ENCODE data around the gene PDIK1L.

PDIK1L gene

DNA sequence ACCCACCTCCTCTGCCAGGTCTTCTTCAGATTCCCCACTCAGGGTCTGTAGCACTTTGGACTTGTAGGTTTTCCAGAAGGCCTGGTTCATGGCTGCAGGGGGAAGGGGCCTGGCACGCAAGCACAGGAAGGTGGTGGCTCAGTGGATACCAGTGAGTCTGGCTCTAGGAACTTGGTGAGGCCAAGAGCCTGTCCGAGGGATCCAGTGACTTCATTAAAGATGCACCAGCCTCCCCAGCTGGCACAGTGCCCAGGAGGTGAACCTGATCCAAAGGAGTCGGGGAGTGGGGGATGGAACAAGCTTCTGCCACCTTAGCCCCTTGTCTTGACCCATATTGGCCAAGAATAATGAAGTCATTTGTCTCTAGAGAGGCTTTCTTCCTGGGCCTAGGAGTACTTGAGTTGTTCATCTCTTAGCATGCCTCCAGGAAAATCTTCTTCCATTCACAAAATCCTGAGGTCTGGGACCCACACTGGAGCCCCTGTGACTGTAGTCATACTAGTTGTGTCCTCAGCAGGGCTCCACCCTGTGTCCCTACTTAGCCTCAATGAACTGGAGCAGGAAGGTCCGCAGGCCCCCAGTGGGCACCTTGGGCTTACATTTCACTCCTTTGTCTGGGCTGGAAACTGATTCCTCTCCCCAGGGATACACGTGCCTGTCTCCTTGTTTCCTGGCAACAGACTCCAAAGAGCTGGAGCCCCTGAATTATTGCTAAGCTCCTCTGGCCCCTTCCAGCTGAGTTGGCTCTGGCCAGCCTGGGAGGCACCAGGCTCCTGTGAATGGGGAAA, 57.0 kb downstream of the PDIK1L start, which contains the start of gene C1orf232:
TSS of gene C1orf232 (minus strand) at position 554 of the 788 bp plus-strand sequence. CDS start at position 90, 464 bp downstream.
- Histone ChIP-seq H3K4me1 (peaks cover 32 to 52% (median 48%) of the 10 kb centered on the region in 10 experiments), H3K4me2 (peak within 1 kb of the TSS; percentile 89 to 100 (median 98)), H3K4me3 (peak within 1 kb of the TSS; percentile 72 to 99 (median 88)), H3K9me3 (replicated peaks in 1 of 11) (no peaks in the 10 kb centered on the region), H4K20me1 (peaks cover 0 to 21% (median 4%) of the 10 kb centered on the region in 11 experiments; a peak in 8 of 22 replicates), H3K27ac (peak within 1 kb of the TSS; percentile 52 to 96 (median 89)), H3K9ac (peak within 1 kb of the TSS; percentile 83 to 99 (median 91)), H3K36me3 (peaks cover 0 to 24% (median 15%) of the 10 kb centered on the region in 11 experiments; a peak in 17 of 22 replicates), H3K27me3 (no peaks in the 10 kb centered on the region; a peak in 1 of 22 replicates)
- no peak for TF ChIP-seq Cebpa-rat (IDR thresholded peaks at IDR 0.05)

DNA sequence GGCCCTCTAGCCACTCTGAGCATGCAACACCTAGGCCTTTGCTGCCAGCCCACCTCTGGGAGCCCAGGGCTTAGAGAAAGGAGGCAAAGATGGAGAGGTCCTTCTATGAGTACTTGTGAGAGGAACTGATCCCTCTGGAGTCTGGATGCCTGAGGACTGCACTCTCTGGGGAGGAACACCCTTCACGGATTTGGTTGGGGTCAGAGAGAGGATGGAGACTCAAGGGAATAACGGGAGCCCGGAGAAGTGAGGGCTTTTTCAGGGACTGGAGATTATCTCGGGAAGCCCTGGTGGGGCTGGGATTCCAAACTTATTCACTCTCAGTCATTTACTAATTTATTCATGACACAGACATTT, 57.6 kb downstream of the PDIK1L start:
- H3K9ac ChIP-seq, result peak overlapping the region in 7 of 11 experiments; percentile 83 to 99 (median 94); a peak in 10 of 22 replicates
- H3K9me3 ChIP-seq (replicated peaks in 1 of 11), result no peaks in the 10 kb centered on the region
- no peak for TF ChIP-seq Cebpa-rat (IDR thresholded peaks at IDR 0.05)
- peak overlapping the region; percentile 89 to 100 (median 98); a peak in 21 of 22 replicates for H3K4me2 ChIP-seq
- peaks cover 0 to 24% (median 15%) of the 10 kb centered on the region in 11 experiments; a peak in 17 of 22 replicates for H3K36me3 ChIP-seq
- H3K4me1 ChIP-seq, result peaks cover 28 to 47% (median 42%) of the 10 kb centered on the region in 10 experiments
- no peaks in the 10 kb centered on the region for H3K27me3 ChIP-seq
- peak overlapping the region in 5 of 11 experiments; percentile 81 to 96 (median 91); a peak in 5 of 22 replicates for H3K27ac ChIP-seq
- peak overlapping the region in 7 of 10 experiments; percentile 83 to 99 (median 88); a peak in 9 of 20 replicates for H3K4me3 ChIP-seq
- H4K20me1 ChIP-seq, result peaks cover 0 to 21% (median 4%) of the 10 kb centered on the region in 11 experiments; a peak in 9 of 22 replicates

- Histone ChIP-seq H3K9ac (peak within 1 kb of the TSS; percentile 83 to 99 (median 91)), H3K36me3 (peaks cover 0 to 24% (median 15%) of the 10 kb centered on the region in 11 experiments; a peak in 17 of 22 replicates), H3K4me1 (peaks cover 23 to 40% (median 35%) of the 10 kb centered on the region in 10 experiments), H4K20me1 (peaks cover 0 to 21% (median 4%) of the 10 kb centered on the region in 11 experiments; a peak in 9 of 22 replicates), H3K9me3 (replicated peaks in 1 of 11) (no peaks in the 10 kb centered on the region), H3K4me2 (peak within 1 kb of the TSS; percentile 89 to 100 (median 98)), H3K27me3 (no peaks in the 10 kb centered on the region), H3K27ac (peak within 1 kb of the TSS; percentile 52 to 96 (median 89)), H3K4me3 (peak within 1 kb of the TSS; percentile 72 to 99 (median 88))
- TF ChIP-seq Cebpa-rat (IDR thresholded peaks at IDR 0.05), result no peak
Observed at GRCh38 chr1:26169669-26170471, 58.2 kb downstream of the PDIK1L start, which contains the start of gene ZNF593. TSS of gene ZNF593 (plus strand) at chr1:26169908. CDS start at chr1:26169984, 76 bp downstream.

GRCh38 chr1:26170472-26170821, 58.8 kb downstream of the PDIK1L start:
- Histone ChIP-seq H3K27ac (peak overlapping the region; percentile 52 to 96 (median 89)), H4K20me1 (peaks cover 0 to 21% (median 4%) of the 10 kb centered on the region in 11 experiments; a peak in 9 of 22 replicates), H3K4me1 (peaks cover 17 to 34% (median 29%) of the 10 kb centered on the region in 10 experiments), H3K36me3 (peaks cover 0 to 24% (median 15%) of the 10 kb centered on the region in 11 experiments; a peak in 17 of 22 replicates), H3K9ac (peak overlapping the region; percentile 83 to 99 (median 91)), H3K9me3 (replicated peaks in 1 of 11) (no peaks in the 10 kb centered on the region), H3K4me2 (peak overlapping the region; percentile 89 to 100 (median 98)), H3K4me3 (peak overlapping the region; percentile 72 to 99 (median 88)), H3K27me3 (no peaks in the 10 kb centered on the region)
- no peak for TF ChIP-seq Cebpa-rat (IDR thresholded peaks at IDR 0.05)

DNA sequence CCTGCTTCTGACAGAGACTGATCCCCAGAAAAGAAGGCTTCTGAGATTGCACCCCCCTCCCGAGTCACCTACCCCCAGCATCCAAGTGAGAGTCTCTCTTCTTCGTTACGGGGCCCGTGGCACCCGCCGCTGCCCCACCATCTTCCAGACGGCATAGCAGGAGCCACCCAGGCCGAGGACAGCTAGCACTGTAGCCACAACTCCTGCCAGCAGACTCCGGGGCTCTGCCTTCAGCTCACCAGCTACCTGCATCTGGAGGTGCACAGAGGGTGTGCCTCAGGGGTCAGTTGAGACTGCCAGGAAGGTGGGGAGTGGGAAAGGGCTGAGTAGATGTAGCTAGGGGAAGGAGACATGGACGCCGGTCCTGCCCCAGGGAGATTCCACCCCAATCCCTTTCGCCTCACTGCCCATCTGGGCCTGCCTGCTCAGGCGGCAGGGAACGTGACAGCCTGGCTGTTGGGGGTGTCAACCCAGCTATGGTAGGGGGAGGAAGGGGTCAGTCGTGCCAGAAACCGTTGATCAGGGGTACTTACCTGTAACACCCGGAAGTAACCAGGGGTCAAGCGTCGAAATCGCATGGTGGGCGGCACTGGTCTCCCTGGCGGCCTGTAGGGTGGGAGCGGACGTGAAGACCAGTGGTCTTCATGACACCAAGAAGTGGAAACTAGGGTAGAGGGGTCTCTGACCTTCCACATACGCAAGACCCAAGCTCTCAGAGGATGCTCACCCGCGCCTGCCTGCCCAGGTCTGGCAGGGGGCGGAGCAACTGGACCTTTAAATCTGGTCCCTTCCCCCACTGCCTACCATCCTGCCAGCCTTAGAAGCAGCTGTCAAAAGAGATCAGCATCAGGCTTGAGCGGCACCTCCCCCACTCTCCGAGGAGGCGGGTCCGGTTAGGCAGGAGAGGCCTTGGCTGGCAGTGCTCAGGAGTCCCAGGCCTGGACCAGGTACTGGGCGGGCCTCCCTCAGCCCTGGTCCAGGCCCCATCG, 59.8 kb downstream of the PDIK1L start, which contains the start of gene ZNF593OS:
TSS of gene ZNF593OS (minus strand) at position 749 of the 989 bp plus-strand sequence. CDS start at position 578, 171 bp downstream.
- Histone ChIP-seq H3K9ac (peak within 1 kb of the TSS; percentile 83 to 99 (median 91)), H3K4me3 (peak within 1 kb of the TSS; percentile 72 to 99 (median 88)), H3K36me3 (peaks cover 0 to 24% (median 15%) of the 10 kb centered on the region in 11 experiments; a peak in 17 of 22 replicates)

More for the DNA sequence above, 59.8 kb downstream of the PDIK1L start, which contains the start of gene ZNF593OS:
- H3K4me1 ChIP-seq, result peaks cover 16 to 30% (median 25%) of the 10 kb centered on the region in 10 experiments
- TF ChIP-seq Cebpa-rat (IDR thresholded peaks at IDR 0.05), result no peak
- peaks cover 0 to 21% (median 4%) of the 10 kb centered on the region in 11 experiments; a peak in 9 of 22 replicates for H4K20me1 ChIP-seq
- H3K4me2 ChIP-seq, result peak within 1 kb of the TSS; percentile 89 to 100 (median 98)
- peak within 1 kb of the TSS in 10 of 11 experiments; percentile 76 to 96 (median 90); a peak in 17 of 22 replicates for H3K27ac ChIP-seq
- no peaks in the 10 kb centered on the region for H3K9me3 ChIP-seq (replicated peaks in 1 of 11)
- H3K27me3 ChIP-seq, result no peaks in the 10 kb centered on the region
